H1 (cell line): ENCODE measurements around the gene EXOC2. TPM values are rescaled to one million over a fixed set of nuclear protein-coding genes. Genes with fewer than 3 reads are reported as not detected.

Experiments used
- BRCA1 ChIP-seq: IDR thresholded peaks from 2 replicates; pipeline ENCODE4 v1.6.1; 2012; ENCODE audit warnings: low read depth, low read length, improper control_type of control experiment
- CHD1 ChIP-seq: IDR thresholded peaks from 2 replicates; pipeline ENCODE4 v1.6.1; 2012; ENCODE audit warnings: low read depth, low read length, improper control_type of control experiment
- CTBP2 ChIP-seq: IDR thresholded peaks from 2 replicates; pipeline ENCODE4 v1.7.0; 2011; ENCODE audit warnings: borderline replicate concordance, mild to moderate bottlenecking, moderate library complexity, mixed read lengths, low read length; ENCODE audit not compliant: insufficient read depth, insufficient read length
- HDAC2 ChIP-seq, 2 experiments: fragments of 300-600 bp in 1 of 2; sonication (generic) in 1 of 2; IDR thresholded peaks; 2 replicates each; pipeline ENCODE4 v1.6.1; 2011 to 2012; ENCODE audit warnings: low read depth in 2 of 2, low read length in 2 of 2, mild to moderate bottlenecking in 2 of 2, moderate library complexity in 2 of 2, borderline replicate concordance in 1 of 2, inconsistent platforms in 1 of 2
- KDM5A ChIP-seq: fragments of 200-600 bp; IDR thresholded peaks from 2 replicates; pipeline ENCODE4 v1.7.1; 2012; ENCODE audit warnings: mild to moderate bottlenecking, low read length, inconsistent platforms, mixed read lengths
- SAP30 ChIP-seq: fragments of 300-600 bp; sonication (generic); IDR thresholded peaks from 2 replicates; pipeline ENCODE4 v1.7.1; 2012; ENCODE audit warnings: low read length, moderate library complexity, mild to moderate bottlenecking, inconsistent platforms; ENCODE audit not compliant: insufficient read depth, insufficient replicate concordance
- YY1 ChIP-seq: IDR thresholded peaks from 2 replicates; pipeline ENCODE4 v1.6.1; 2011; ENCODE audit warnings: low read depth, mild to moderate bottlenecking, low read length
- polyA plus RNA-seq, 7 experiments: library from polyadenylated mRNA; depleted of rRNA in 3 of 7; stranded (reverse) in 5 of 7; unstranded in 2 of 7; fragments of >200 nt in 5 of 7; fragments of 200-250 nt in 2 of 7; gene quantifications; 1 replicate in 5 of 7; 2 replicates in 1 of 7; 4 replicates in 1 of 7; pipeline versions ENCODE4 v1.2.1 to v1.2.3, GENCODE V29; 2011 to 2013; ENCODE audit warnings: missing spikeins in 2 of 7, mixed read lengths in 2 of 7
- total RNA-seq: library from RNA; stranded (reverse); fragmentation: NEBNext Ultra II Directional; extraction: Animal tissue kit (Norgen Biotek cat#: 25700); gene quantifications from 2 replicates; pipeline ENCODE4 v1.2.1, GENCODE V29; 2021

Gene EXOC2
- total and polyA plus RNA-seq, 2 of the 8 experiments (the other 6 are each of a cell fraction or from before 2014, with no cell fraction given) = 25.5 to 44.4 TPM

DNA sequence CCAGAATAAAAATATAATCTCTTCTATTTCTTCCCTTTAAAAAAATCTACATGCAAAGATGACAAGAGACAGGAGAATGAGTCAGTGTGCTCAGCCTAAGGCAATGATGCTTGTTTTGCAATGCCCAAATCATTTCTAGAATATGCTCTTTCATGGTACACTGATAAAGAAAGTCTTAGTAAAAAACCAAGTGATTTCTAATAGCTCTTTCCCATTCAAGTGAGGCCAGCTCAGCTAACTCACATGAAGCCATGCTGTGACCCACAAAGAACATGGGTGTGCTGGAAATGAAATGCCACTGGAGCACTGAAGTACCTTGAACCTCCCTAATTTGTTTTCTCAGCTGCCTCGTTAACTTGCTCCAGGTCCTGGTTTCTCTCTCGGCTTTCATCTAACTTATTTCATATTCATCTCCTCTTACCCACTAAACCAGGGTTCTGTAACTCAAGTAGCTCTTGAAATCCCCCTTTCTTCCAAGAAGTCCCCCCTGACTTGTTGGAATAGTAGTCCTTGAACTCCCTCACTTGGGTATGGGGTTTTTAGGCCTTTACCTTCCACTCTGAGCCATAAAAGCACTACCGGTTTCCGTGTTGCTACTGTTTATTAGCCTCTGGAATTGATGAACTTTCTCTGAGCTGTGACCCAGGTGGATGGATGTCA lies 208.7 kb downstream of the EXOC2 start (continued):
- TF ChIP-seq SAP30 (no peak), YY1 (no peak), KDM5A (no peak), CHD1 (no peak), HDAC2 (IDR thresholded peaks at IDR 0.05; ENCODE audit: borderline replicate concordance in 1 of 2, low read depth in 2 of 2, low read length in 2 of 2) (no peak), BRCA1 (no peak), CTBP2 (no peak)
